ENCODE results near the gene SETSIP. TPM values are rescaled to one million over a fixed set of nuclear protein-coding genes. Genes with fewer than 3 reads are reported as not detected.
"Not testable (repeated sequence)": the region's sequence is repeated elsewhere in the genome, so short reads cannot be mapped to it uniquely, and the experiment has no call there.

Gene SETSIP
- polyA plus RNA-seq, 1 donor: 0.18 TPM

DNA sequence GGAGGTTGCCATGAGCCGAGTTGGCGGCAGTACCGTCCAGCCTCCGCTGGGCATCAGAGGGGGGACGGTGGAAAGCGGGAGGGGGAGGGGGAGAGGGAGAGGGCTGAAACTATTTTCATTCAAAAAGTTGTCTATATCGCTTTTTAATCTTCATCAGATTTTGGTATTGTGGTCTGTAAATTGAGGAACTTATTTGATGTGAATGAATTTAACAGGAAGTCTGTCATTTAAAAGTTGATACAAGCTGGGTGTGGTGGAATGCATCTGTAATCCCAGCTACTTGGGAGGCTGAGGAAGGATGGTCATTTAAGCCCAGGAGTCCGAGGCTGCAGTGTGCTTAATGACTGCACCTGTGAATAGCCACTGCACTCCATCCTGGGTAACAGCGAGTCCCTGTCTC lies 48.4 kb downstream of the SETSIP start:
- Histone ChIP-seq H3K36me3 (ENCODE audit: control insufficient read depth, insufficient read depth, low read length) (no peaks in the 10 kb centered on the region), H3K9me3 (ENCODE audit: control insufficient read depth, low read depth, low read length) (peaks cover 3% of the 10 kb centered on the region), H3K27ac (ENCODE audit: low read length) (no peak overlapping the region), H3K4me3 (ENCODE audit: low read length) (no peak overlapping the region), H3K27me3 (ENCODE audit: control insufficient read depth, insufficient read depth, low read length) (no peaks in the 10 kb centered on the region), H3K4me1 (ENCODE audit: control insufficient read depth, insufficient read depth, low read length) (peaks cover 10% of the 10 kb centered on the region)
- DNase-seq: no peak
- 100% methylated on average over 1 of the region's 9 CpGs for WGBS (ENCODE audit: insufficient coverage, low lambda C conversion rate)

GRCh38 chr1:92026042-92026441 lies 49.2 kb downstream of the SETSIP start:
- no CpG with 5 or more reads among the region's 29 CpGs for WGBS (ENCODE audit: insufficient coverage, low lambda C conversion rate)
- H3K4me1 ChIP-seq (ENCODE audit: control insufficient read depth, insufficient read depth, low read length); H3K36me3 ChIP-seq (ENCODE audit: control insufficient read depth, insufficient read depth, low read length); H3K27me3 ChIP-seq (ENCODE audit: control insufficient read depth, insufficient read depth, low read length); DNase-seq; H3K27ac ChIP-seq (ENCODE audit: low read length); H3K4me3 ChIP-seq (ENCODE audit: low read length); H3K9me3 ChIP-seq (ENCODE audit: control insufficient read depth, low read depth, low read length): not testable (repeated sequence)

Other genes starting within 250 kb of the SETSIP start
- 13.7 TPM for gene TGFBR3, start 189.3 kb downstream of the SETSIP start, polyA plus RNA-seq
- gene BRDT, start 126.0 kb downstream of the SETSIP start, polyA plus RNA-seq: not detected
- 3.7 TPM for gene EPHX4, start 45.4 kb downstream of the SETSIP start, polyA plus RNA-seq
- 8.6 TPM for gene BTBD8, start 4.9 kb upstream of the SETSIP start, polyA plus RNA-seq
- gene C1orf146, start 142.5 kb upstream of the SETSIP start, polyA plus RNA-seq: 0.06 TPM
- 17.4 TPM for gene GLMN, start 223.6 kb upstream of the SETSIP start, polyA plus RNA-seq
- 21.8 TPM for gene RPAP2, start 223.6 kb upstream of the SETSIP start, polyA plus RNA-seq